HG02588 (cell line): ENCODE measurements around the gene SPEM3.

ENCODE experiments used
- ATAC-seq: cut with Tn5 transposase; IDR thresholded peaks from one replicate; pipeline ENCODE4 v1.9.1; 2021; ENCODE audit warnings: mild to moderate bottlenecking, moderate library complexity; ENCODE audit not compliant: unreplicated experiment

SPEM3 gene

DNA sequence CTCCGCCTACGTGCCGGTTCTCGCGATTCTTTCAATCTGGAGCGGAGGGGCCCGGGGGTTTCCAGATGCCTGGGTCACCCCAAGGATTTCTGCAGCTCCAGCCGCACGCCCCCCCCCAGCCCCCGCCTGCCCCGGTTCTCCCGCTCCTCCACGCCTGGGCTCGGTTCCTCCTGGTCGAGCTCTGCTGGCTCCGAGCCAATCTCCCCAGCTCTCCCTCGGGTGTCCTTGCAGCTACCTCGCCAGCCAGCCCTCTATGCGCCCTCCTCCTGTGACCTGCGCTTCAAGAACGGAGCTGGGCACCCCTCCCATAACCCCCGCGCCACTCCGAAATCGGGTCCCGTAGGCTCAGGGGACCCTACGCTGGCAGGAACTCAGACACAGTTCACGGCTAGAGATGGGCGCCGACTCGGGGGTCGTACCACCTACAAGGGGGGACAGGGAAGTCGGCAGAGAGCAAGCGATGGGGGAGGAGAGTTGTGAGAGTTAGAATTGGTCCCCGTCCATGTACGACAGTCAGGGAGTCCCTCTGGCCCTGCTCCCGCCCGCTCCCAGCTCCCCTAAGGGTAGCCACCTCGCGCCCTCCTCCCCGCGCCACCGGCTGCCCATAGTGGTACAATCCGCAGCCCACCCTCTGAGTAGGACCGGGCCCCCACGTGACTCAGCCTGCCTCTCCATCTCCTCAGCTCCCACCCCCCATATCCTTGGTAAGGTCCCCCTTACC lies 11.6 kb downstream of the SPEM3 start:
- no peak for ATAC-seq

DNA sequence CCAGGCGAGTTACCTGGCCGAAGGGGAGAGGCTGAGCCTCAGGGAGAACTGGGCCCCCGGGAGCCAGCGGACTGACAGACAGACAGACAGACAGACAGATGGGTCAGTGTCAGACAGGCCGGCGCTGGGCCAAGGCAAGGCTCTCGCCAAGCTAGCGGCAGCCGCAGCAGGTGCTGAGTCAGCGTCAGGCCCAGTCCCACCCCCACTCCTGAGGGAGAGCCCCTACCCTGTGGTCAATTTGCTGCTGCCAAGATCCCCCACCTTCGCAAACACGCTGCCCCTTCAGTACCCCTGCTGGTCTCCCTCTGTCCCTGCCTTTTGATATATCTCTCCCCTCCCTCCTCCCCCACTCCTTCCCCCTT lies 12.2 kb downstream of the SPEM3 start:
- no peak for ATAC-seq

DNA sequence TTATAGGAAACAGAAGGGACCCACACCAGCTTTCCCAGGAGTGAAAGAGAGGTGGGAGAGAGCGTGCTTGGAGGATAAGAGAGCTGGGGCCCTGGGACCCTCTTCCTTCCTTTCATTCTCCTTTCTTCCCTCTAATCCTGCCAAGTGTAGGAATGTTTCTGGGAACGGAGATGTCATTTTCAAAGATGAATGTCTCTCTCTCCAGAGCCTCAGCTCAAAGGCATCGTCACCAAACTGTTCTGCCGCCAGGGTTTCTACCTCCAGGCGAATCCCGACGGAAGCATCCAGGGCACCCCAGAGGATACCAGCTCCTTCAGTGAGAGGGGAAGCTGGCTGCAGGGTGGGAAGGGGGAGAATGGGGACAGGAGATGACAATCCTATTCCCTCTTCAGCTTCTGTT lies 12.6 kb downstream of the SPEM3 start:
- no peak for ATAC-seq

DNA sequence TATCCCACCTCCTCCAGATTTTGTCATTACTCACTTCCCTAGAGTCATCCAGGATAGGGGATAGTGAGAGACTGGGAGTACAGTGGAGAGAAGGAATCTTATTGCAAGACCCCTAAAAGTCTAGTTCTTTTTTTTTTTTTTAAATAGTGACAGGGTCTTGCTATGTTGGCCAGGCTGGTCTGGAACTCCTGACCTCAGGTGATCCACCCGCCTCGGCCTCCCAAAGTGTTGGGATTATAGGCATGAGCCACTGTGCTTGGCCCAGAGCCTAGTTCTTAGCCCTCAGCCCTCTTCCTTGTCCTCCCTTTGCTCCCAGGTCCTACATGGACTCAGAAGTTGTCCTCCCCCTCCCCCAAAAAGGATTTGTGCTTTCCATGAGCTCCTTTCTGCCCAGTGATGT lies 13.5 kb downstream of the SPEM3 start:
- ATAC-seq: no peak

DNA sequence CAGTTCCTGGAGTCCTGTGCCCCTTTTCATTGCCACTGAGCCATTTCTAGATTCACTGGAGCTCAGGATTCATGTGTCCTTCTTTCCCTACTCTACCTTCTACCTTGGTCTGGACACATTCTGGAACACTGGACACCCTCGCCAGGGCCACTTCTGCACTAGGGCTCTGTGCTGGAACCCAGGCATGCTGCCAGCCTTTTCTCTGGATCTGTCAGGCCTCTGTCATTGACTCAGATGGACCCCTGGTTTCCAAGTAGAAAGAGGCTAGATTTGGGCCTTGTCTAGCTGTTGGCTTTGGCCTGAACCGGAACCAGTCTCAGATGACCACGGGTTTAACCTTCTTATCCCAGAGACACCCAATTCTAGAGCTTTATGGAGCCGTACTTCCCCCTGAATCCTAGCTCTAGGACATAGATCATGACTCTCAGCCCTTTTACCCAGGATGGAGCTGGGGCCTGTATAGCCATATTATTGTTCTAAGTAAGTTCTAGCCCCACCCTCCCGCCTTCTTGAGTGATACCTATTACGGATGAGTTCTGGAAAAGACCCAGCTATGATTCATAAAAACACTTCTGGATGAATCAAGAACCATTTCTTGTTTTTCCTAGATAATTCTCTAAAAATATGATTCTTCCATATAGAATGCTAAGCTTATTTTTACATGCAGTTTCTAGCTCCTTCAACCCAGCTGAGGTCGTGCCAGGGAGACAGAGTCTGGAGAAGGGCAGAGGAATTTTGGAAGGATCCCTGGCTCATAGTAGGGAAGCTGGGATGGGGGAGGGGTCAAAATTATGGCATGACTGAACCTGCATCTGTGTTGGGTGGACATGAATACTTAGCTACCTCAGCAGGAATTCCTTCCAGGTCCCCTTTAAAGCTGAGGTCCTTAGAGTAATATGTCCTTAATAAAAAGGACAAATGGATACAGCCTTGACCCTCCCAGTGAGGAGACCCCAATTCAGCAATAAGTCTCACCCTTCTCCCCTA lies 15.1 kb downstream of the SPEM3 start:
- no peak for ATAC-seq

DNA sequence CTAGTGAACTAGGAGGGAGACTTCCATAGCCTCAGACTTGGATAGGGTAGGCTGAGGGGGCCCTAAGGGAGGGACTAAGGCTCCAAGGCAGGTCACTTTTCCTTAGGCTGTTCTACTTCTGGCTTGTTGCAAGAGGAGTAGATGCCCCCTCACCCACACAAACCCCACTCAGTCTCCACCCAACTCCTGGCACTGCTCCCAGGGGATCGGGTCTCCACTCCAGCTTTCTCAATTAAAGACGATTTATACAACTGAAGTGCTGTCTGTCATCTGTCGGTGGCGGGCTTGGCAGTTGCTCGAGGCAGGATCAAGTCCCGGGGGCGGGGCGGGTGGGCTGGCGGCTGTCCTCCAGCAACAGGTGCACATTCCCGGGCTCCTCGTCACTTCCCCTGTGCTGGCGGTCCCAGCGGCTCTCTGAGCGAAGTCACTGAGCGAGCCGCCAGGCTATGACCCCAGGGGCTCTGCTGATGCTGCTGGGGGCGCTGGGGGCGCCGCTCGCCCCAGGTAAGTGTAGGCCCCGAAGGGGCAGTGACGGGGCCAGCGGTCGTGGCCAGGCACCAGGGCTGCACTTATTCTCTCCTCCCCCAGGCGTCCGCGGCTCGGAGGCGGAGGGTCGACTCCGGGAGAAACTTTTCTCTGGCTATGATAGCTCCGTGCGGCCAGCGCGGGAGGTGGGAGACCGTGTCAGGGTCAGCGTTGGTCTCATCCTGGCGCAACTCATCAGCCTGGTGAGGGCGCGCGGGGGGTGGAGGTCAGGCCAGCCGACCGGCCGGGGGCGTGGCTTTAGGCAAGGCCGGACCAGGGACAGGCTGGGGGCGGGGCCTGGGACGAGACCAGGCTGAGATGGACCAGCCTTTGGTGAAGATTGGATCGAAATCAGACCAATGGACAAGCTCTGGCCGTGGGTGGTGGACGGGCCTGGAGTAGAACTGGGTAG lies 16.3 kb downstream of the SPEM3 start, which contains the start of gene CHRNB1:
Gene CHRNB1, plus strand, starts transcription at position 380 of the 937 bp plus-strand sequence. Its CDS starts 67 bp downstream, at position 447.
- ATAC-seq: no peak

DNA sequence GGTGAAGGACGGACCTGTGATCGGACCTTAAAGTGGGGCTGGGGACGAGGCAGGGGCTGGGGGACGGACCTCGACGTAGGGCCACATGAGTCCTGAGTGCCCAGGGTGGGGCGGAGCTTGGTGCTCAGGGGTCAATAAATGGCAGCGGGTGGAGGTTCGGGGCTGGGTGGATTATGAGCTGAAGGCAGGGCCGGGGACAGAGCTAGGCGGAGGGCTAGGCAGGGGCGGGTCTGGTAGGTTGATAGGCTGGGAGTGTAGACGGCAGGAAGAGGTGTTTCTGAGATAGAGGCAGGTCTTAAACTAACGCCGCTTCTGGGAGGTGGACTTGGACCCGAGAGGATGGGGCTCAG lies 16.9 kb downstream of the SPEM3 start:
- no peak for ATAC-seq

DNA sequence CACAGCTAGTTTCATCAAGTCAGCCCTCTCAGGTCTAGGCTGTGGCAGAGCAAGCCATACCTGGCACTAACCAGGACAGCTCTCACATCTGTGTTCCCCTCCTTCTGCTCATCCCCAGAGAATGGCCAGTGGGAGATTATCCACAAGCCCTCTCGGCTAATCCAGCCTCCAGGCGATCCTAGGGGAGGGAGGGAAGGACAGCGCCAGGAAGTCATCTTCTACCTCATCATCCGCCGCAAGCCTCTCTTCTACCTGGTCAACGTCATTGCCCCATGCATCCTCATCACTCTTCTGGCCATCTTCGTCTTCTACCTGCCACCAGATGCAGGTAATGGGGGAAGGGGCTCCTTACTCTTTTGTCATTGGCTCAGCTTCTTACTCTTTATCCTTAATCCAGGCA lies 19.8 kb downstream of the SPEM3 start:
- no peak for ATAC-seq

DNA sequence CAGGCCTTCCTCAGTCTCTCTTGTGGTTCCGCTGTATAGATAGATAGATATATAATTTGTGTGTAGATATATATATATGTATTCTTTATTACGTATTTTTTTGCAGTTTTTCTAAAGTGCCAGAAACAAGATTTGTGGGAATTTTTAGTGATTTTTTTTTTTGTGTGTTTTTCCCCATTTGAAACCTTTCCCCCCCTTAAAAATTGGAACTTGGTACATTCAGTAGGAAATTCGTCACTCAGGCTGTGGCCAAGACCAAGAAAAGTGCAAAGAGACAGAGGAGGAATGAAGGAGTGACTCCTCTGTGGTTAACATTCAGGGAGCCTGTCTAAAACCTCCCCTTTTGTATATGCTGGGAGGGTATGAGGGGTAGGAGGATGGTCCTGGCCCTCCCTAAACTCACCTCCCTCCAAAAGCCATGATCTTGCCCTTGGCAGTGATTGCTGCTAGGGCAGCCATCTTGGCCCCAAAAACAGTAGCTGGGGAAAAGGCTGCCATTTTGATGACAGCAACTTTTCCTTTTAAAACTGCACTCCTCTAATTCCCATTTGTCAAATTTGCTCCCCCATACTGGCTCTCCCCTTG lies 31.4 kb downstream of the SPEM3 start:
- no peak for ATAC-seq

DNA sequence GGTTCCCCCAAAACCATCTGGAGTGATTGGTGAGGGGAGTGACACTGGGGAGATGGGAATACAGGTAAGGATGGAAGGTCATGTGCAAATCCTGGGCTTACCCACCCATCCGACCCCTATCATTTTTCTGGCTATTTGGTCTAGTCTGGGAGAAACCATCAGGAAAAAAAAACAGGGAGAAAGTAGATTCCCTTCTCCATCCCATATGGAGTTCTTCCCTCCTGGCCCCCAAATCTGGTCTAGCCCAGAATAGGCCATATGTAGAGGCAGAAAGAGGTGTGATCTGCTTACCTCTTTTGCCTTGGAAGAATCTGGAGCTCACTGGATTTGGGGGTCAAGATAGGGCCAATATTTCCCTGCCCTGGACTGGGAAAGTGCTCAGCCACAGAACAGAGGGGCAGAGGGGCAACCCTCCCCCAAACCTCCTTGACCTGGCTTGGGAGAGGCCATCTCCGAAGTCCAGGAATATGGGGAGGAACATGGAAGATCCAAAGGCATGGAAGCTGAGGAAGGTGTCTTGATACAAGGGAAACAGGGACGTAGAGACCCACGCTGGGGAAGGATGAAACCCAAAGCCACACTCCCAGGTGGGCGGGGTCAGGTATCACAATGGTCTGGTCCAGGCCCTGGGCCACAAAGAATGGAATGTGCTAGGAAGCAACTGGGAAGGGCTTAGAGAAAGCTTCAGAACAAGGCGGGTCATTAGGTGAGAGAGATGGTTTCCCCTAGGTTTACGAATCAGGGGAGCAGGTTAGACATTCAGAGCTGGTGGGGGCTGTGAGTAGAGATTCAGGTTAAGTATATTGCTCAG lies 32.4 kb downstream of the SPEM3 start:
- no peak for ATAC-seq

DNA sequence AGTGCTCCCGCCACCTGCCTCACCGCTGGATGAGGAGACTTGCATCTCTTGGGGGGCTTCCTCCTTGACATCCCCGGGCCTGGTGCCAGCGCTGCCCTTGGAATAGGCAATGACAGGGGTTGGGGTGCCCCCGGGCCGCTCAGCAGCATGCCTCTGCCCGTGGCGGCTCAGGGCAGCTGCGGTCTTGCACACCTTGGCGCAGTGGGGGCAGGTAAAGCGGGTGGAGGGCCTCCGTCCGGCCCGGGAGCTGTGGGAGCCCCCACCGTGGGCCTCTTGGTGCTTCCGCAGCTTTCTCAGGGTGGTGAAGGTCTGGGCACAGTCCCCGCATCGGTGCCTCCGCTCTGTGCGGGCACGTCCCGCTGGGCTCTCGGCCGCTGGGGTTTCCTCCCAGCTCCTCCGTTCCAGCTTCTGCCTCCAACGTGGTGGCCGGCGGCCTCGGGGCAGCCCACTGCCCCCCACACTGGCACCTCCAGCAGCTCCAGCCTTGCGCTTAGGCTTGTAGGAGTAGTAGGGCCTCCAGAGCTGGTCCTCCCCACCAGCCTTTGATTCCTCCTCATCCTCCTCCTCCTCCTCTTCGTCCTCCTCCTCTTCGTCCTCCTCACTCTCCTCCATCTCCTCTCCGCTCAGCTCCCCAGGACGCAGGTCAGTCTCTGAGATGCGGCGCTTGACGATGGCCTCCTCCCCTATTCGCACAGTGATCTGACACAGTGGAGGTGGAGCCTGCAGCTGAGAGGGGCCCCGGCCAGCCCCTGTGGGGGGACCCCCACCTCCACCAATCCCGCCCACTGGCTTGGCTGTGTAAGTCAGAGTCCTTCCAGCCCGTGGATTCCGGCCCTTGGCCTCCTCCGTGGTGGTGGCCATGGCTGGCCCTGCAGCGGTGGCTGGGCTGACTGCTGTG lies 34.1 kb downstream of the SPEM3 start:
- ATAC-seq: no peak

DNA sequence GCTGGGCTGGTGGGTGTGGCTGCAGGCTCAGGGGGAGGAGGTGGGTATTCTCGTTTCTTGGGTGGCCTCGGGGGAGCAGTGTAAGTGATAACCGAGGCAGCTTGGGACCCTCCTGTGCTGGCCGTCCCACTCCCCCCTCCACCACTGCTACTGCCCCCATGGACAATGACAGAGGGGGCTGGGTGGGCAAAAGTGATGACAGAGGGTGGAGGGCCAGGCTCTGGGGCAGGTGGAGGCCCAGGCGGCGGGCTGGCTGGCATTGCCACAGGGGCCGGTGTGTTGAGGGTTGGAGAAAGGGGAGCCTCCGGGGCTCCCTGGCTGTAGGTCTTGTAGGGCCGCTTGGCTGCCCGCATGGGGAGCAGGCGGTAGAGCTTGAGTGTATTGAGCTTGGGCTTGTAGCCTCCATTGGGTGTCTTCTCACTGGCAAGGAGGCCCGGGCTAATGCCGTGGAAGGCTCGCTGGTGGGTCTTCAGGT lies 34.8 kb downstream of the SPEM3 start:
- no peak for ATAC-seq

DNA sequence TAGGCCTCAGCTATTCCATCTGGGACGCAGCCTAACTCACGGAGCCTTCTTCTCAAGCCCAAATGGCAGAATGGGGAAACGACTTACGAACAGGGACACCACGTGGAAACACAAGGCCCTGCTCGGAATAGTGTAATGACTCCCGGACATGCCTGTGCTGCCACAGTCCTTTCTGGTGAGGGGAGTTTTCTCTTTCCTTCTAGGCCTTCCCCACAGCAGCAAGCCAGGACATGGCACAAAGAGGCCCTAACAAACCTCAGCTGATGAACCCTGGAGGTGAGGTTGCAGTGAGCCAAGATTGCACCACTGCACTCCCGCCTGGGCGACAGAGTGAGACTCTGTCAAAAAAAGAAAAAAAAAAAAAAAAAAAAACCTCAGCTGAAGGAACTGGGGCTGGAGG lies 35.4 kb downstream of the SPEM3 start:
- no peak for ATAC-seq

DNA sequence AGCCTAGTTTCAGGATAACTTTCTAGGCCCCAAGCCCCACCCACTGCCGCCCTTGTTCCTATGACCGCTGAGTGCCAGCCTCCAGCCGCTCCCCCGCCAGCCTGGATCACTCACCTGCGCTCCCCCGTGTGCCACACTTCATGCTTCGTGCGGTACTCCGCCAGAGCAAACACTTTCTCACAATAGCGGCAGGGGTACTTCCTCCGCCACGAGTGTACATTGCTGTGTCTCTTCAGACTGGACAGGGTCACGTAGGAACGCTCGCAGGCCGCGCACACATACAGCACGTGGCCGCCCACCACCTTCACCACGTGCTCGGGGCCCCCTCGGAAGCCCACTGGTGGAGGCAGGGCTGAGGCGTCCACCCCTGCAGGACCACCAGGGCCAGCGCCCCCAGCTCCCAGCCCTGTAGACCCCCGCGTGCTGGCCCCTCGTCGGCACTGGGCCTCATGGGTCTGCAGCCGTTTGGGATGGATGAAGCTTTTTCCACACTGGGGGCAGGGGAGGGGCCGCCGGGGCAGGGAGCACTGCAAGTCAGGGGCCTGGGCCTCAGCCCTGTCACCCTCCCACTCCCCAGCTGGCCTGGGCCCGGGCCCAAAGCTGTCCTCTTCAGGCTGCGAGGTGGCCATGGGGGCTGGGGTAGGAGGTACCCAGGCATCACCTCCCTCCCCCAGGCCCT lies 37.1 kb downstream of the SPEM3 start:
- no peak for ATAC-seq

DNA sequence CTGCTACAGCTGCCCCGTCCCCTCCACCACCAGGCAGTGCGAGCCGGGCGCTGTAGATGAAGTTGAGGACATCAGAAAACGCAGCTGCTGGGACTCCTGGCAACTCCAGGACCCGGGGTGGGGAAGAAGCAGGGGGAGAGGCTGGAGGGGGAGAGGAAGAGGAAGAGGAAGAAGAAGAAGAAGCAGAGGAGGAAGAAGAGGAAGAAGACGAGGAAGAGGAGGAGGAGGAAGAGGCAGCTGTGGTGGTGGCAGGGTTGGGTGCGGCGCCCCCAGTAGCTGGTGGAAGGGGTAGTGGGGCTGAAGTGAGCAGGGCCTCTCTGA lies 37.6 kb downstream of the SPEM3 start:
- no peak for ATAC-seq

DNA sequence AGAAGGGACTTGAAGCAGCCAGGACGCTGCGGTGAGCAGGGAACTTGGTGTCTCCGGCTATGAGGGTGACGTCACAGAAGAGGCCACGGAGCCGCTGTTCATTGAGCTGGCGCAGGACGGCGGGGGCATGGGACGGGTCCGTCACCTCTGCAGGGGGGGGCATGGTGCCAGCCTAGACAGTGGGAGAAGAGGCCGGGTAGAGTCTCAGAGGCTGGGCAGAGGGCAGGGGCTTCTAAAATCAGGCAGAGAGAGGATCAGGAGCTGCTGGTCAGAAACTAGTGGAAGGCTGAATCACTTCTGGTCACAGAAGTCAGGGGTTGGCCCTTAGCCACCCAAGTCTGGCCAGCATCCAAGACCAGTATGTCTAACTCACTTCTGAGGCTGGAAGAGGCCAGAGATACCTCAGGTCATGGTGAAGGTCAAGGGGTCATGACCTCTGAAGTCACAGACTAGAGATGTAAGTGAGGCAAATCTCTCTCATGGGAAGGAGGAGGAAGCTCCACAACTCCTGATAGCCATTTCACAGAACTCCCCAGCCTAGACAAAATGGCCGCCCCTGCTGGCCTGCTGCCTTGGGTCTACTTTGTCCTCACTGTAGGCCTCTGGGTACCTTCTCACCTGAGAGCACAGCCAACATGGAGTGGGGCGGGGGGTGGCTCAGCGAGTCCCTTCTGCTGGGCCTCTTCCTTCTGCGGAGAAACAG lies 38.1 kb downstream of the SPEM3 start:
- no peak for ATAC-seq

DNA sequence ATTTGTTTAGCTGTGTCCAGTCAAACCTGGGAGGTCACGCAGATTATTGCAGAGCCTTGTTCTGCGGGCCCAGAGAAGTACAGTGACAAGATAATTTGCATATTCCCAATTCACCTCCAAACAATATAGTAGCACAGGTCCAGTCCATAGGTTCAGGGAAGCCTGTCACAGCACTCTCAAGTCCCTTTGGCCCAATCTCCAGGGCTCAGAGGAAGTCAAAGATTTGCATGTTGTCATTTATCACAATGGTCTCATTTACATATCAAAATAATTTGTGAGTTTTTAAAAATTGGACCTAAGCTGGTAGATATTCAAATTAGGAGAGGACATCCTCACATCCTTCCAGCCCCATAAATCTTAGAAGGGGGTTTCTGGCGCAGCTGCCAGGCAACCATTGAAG lies 38.8 kb downstream of the SPEM3 start:
- no peak for ATAC-seq

DNA sequence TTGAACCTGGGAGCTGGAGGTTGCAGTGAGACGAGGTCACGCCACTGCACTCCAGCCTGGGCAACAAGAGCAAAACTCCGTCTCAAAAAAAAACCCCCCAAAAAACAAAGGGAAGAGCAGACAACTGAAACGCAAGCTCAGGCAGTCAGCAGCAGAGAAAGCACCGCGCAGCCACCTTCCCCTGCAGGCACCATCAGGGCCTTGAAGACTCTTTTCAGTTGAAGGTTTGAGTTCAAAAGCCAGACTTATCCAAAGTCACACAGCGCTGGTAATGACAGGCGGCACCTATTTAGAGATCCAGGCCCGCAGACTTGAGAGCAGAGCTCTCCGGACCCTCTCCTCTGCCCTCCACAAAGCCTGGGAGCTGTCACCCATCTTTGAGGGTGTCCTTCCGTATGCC lies 39.6 kb downstream of the SPEM3 start:
- ATAC-seq: no peak
